Activated CD4-positive, alpha-beta T cell treated with anti-CD3 and anti-CD28 coated beads, Interleukin-2, Interleukin-6, amounts not matched to agents 100 ng/mL and 50 ng/mL, durations not matched to agents 16 hours and 8 hours (primary cell): ENCODE results near the gene NR1I3.
A peak's percentile ranks its signal among the peaks of the same experiment; 100 is the strongest.
"Not testable (repeated sequence)": the region's sequence is repeated elsewhere in the genome, so short reads cannot be mapped to it uniquely, and the experiment has no call there.

ENCODE experiments used
- DNase-seq: peaks from one replicate; pipeline ENCODE4 v3.0.0-alpha.2; 2020

Gene NR1I3

GRCh38 chr1:161250100-161250499 is 12.1 kb upstream of the NR1I3 start:
- DNase-seq: not testable (repeated sequence)

GRCh38 chr1:161244888-161245287 is 6.9 kb upstream of the NR1I3 start:
- DNase-seq: no peak

GRCh38 chr1:161242313-161242712 is 4.3 kb upstream of the NR1I3 start:
- no peak for DNase-seq

GRCh38 chr1:161241682-161242081 is 3.7 kb upstream of the NR1I3 start:
- no peak for DNase-seq

GRCh38 chr1:161235957-161236775 is 1.8 kb downstream of the NR1I3 start:
- no peak for DNase-seq

- DNase-seq: no peak
Observed at GRCh38 chr1:161233102-161233501, 4.9 kb downstream of the NR1I3 start.

- no peak for DNase-seq
Observed at GRCh38 chr1:161230762-161231161, 7.2 kb downstream of the NR1I3 start.

- DNase-seq: no peak
Observed at GRCh38 chr1:161229896-161230295, 8.1 kb downstream of the NR1I3 start.

GRCh38 chr1:161228032-161228431 is 10.0 kb downstream of the NR1I3 start:
- DNase-seq: no peak

GRCh38 chr1:161227196-161227871 is 10.7 kb downstream of the NR1I3 start:
- peak; percentile 91 for DNase-seq

- DNase-seq: no peak
Observed at GRCh38 chr1:161226759-161227158, 11.2 kb downstream of the NR1I3 start.

GRCh38 chr1:161226320-161226711 is 11.7 kb downstream of the NR1I3 start:
- peak; percentile 23 for DNase-seq

GRCh38 chr1:161225534-161226319 is 12.3 kb downstream of the NR1I3 start, which contains the start of gene TOMM40L:
Gene TOMM40L (plus strand): TSS chr1:161226060. CDS start chr1:161226490, 430 bp downstream.
- peak; percentile 95 for DNase-seq

GRCh38 chr1:161225178-161225533 is 12.8 kb downstream of the NR1I3 start:
- no peak for DNase-seq

GRCh38 chr1:161224695-161225087 is 13.3 kb downstream of the NR1I3 start:
- not testable (repeated sequence) for DNase-seq

GRCh38 chr1:161223805-161224694 is 14.0 kb downstream of the NR1I3 start:
- DNase-seq: no peak

- no peak for DNase-seq
Observed at GRCh38 chr1:161222175-161223019, 15.6 kb downstream of the NR1I3 start.

GRCh38 chr1:161220002-161220401 is 18.0 kb downstream of the NR1I3 start:
- no peak for DNase-seq

GRCh38 chr1:161219078-161219892 is 18.7 kb downstream of the NR1I3 start:
- no peak for DNase-seq

- no peak for DNase-seq
Observed at GRCh38 chr1:161218301-161219077, 19.5 kb downstream of the NR1I3 start.
